ENCODE measurements around the gene GPN2.
A peak's percentile ranks its signal among the peaks of the same experiment; 100 is the strongest.
"Not testable (repeated sequence)": the region's sequence is repeated elsewhere in the genome, so short reads cannot be mapped to it uniquely, and the experiment has no call there.

GPN2 gene

GRCh38 chr1:26900815-26901511 lies 10.9 kb upstream of the GPN2 start:
- peak in 1 of 5 experiments; percentile 9 for DNase-seq

GRCh38 chr1:26900001-26900814 lies 10.1 kb upstream of the GPN2 start, which contains the start of gene GPATCH3:
Gene GPATCH3 (minus strand): TSS chr1:26900467. CDS start chr1:26900442, 25 bp downstream.
- DNase-seq, result peak; percentile 67 to 91 (median 79)

GRCh38 chr1:26897351-26897750 lies 7.3 kb upstream of the GPN2 start:
- DNase-seq, result no peak

GRCh38 chr1:26894263-26894662 lies 4.2 kb upstream of the GPN2 start:
- no peak for DNase-seq

GRCh38 chr1:26890467-26890796 lies 349 bp upstream of the GPN2 start:
- DNase-seq, result peak in 1 of 5 experiments; percentile 6

- no peak for DNase-seq
Measured at GRCh38 chr1:26888231-26888630, 1.9 kb downstream of the GPN2 start.

- DNase-seq, result peak in 1 of 5 experiments; percentile 42
Measured at GRCh38 chr1:26887125-26887524, 3.0 kb downstream of the GPN2 start.

GRCh38 chr1:26882696-26883463 lies 7.2 kb downstream of the GPN2 start:
- no peak for DNase-seq

- DNase-seq, result not testable (repeated sequence)
Measured at GRCh38 chr1:26881611-26882010, 8.5 kb downstream of the GPN2 start.

- no peak for DNase-seq
Measured at GRCh38 chr1:26879793-26880192, 10.3 kb downstream of the GPN2 start.

GRCh38 chr1:26877326-26877725 lies 12.8 kb downstream of the GPN2 start:
- no peak for DNase-seq

- DNase-seq, result no peak
Measured at GRCh38 chr1:26874896-26875295, 15.2 kb downstream of the GPN2 start.

GRCh38 chr1:26873097-26873496 lies 17.0 kb downstream of the GPN2 start:
- not testable (repeated sequence) for DNase-seq

- DNase-seq, result peak; percentile 87 to 98 (median 90)
Measured at GRCh38 chr1:26864610-26865480, 25.2 kb downstream of the GPN2 start.

- no peak for DNase-seq
Measured at GRCh38 chr1:26863685-26864077, 26.4 kb downstream of the GPN2 start.

GRCh38 chr1:26862781-26863684 lies 27.1 kb downstream of the GPN2 start, which contains the start of gene SFN:
Gene SFN (plus strand): TSS chr1:26863149. CDS start chr1:26863213, 64 bp downstream.
- DNase-seq, result peak in 2 of 5 experiments; percentile 42 to 63

GRCh38 chr1:26861889-26862378 lies 28.1 kb downstream of the GPN2 start:
- DNase-seq, result no peak

- no peak for DNase-seq
Measured at GRCh38 chr1:26861286-26861701, 28.8 kb downstream of the GPN2 start.

- no peak for DNase-seq
Measured at GRCh38 chr1:26858891-26859640, 31.0 kb downstream of the GPN2 start.

GRCh38 chr1:26858160-26858559 lies 31.9 kb downstream of the GPN2 start:
- DNase-seq, result no peak
